Measurements from ENCODE around the gene PLCH1. TPM values are rescaled to one million over a fixed set of nuclear protein-coding genes. Genes with fewer than 3 reads are reported as not detected.

The PLCH1 gene
- total RNA-seq, 5 donors from 2014 or later (not counting 1 experiment from before 2014, with no cell fraction given) = 0.06 to 0.12 (median 0.09) TPM; not detected in 1

DNA sequence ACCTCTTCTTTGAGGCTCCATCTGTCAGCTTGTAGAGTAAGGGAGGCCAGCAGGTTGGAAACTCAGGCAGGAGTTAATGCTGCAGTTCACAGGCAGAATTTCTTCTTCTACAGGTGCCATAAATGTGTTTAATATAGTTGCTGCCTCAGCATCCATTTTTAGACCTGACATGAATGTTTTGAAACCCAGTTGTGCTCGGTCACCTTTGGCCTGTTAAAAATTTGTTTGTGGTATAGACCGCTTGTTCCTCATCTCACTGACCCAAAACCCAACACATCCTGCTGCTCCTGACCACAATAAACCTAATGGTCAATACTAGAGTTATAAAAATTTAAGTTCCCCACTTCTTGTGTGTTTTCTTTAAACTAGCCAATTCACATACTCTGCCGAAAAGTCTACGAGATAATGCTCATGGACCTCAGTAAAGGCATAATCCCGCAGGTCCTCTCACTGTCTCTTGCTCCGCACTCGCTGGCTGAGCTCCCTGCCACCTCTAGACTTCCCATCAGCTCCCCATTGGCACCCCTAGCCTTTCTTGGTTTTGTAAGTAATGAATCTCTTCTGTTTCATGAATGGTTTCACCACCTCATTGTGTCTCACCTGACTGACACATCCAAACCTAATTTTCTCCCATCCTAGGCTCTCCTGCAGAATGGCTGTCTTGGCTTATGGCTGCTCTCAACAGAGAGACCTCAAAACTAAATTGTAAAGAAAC, 312.9 kb downstream of the PLCH1 start:
- POLR2A ChIA-PET = no interaction called here
- 83% methylated on average over 2 of the region's 7 CpGs for WGBS (ENCODE audit: insufficient coverage)
- H3K4me1 Mint-ChIP-seq = no peaks in the 10 kb centered on the region

DNA sequence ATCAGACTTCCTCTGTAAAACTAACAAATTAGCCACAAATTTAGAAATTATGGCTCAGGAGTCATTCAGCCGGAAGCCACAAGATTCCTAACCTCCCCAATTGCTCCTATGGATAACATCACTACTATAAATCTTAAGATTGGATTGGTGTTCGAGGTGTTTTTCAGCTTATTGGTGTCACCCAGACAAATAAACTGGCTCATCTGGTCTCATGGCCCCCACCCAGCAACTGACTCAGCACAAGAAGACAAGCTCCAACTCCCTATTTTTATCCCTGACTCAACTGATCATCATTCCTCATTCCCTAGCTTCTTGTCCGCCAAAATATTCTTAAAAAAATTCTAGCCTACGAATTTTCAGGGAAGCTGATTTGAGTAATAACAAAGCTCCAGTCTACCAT, 316.3 kb downstream of the PLCH1 start:
- no peak for ATAC-seq (replicated peaks in 1 of 4)
- Histone ChIP-seq H3K4me3 (ENCODE audit: control insufficient read depth in 1 of 2, extremely low read depth in 1 of 2, low read length in 1 of 2) (no peak overlapping the region), H3K27me3 (replicated peaks in 1 of 2; ENCODE audit: control insufficient read depth in 2 of 2, extremely low read depth in 1 of 2, insufficient read depth in 2 of 2, low read length in 1 of 2) (no peaks in the 10 kb centered on the region), H3K36me3 (ENCODE audit: control insufficient read depth in 2 of 2, extremely low read depth in 1 of 2, insufficient read depth in 1 of 2, low read length in 1 of 2) (peaks cover 0 to 3% of the 10 kb centered on the region in 2 donors), H3K9me3 (peaks cover 4% of the 10 kb centered on the region), H3K4me1 (ENCODE audit: control insufficient read depth in 1 of 2, extremely low read depth in 1 of 2, insufficient read depth in 2 of 2, low read length in 2 of 2) (no peaks in the 10 kb centered on the region), H3K27ac (ENCODE audit: low read length) (no peak overlapping the region)
- ChIA-PET POLR2A (no interaction called here), CTCF (no interaction called here)
- Mint-ChIP-seq H3K27ac (no peak overlapping the region), H3K9me3 (peaks cover 5 to 16% (median 14%) of the 10 kb centered on the region in 3 donors), H3K36me3 (no peaks in the 10 kb centered on the region), H3K4me1 (no peaks in the 10 kb centered on the region), H3K4me3 (no peak overlapping the region), H3K27me3 (no peaks in the 10 kb centered on the region)
- 75% methylated on average over 2 of the region's 4 CpGs for WGBS (ENCODE audit: insufficient coverage)
- DNase-seq = no peak

More for the DNA sequence above, 312.9 kb downstream of the PLCH1 start:
- H3K27ac Mint-ChIP-seq = no peak overlapping the region
- Histone ChIP-seq H3K27me3 (replicated peaks in 1 of 2; ENCODE audit: control insufficient read depth in 2 of 2, extremely low read depth in 1 of 2, insufficient read depth in 2 of 2, low read length in 1 of 2) (no peaks in the 10 kb centered on the region), H3K4me3 (ENCODE audit: control insufficient read depth in 1 of 2, extremely low read depth in 1 of 2, low read length in 1 of 2) (no peak overlapping the region), H3K4me1 (ENCODE audit: control insufficient read depth in 1 of 2, extremely low read depth in 1 of 2, insufficient read depth in 2 of 2, low read length in 2 of 2) (no peaks in the 10 kb centered on the region), H3K36me3 (ENCODE audit: control insufficient read depth in 2 of 2, extremely low read depth in 1 of 2, insufficient read depth in 1 of 2, low read length in 1 of 2) (no peaks in the 10 kb centered on the region), H3K9me3 (peaks cover 4% of the 10 kb centered on the region), H3K27ac (ENCODE audit: low read length) (no peak overlapping the region)
- H3K27me3 Mint-ChIP-seq = peaks cover 0 to 8% of the 10 kb centered on the region in 2 donors
- no peak overlapping the region for H3K4me3 Mint-ChIP-seq
- DNase-seq (no peak), ATAC-seq (replicated peaks in 1 of 4) (no peak)
- H3K36me3 Mint-ChIP-seq = no peaks in the 10 kb centered on the region
- H3K9me3 Mint-ChIP-seq = peaks cover 5 to 11% (median 7%) of the 10 kb centered on the region in 3 donors
- CTCF ChIA-PET = no interaction called here

DNA sequence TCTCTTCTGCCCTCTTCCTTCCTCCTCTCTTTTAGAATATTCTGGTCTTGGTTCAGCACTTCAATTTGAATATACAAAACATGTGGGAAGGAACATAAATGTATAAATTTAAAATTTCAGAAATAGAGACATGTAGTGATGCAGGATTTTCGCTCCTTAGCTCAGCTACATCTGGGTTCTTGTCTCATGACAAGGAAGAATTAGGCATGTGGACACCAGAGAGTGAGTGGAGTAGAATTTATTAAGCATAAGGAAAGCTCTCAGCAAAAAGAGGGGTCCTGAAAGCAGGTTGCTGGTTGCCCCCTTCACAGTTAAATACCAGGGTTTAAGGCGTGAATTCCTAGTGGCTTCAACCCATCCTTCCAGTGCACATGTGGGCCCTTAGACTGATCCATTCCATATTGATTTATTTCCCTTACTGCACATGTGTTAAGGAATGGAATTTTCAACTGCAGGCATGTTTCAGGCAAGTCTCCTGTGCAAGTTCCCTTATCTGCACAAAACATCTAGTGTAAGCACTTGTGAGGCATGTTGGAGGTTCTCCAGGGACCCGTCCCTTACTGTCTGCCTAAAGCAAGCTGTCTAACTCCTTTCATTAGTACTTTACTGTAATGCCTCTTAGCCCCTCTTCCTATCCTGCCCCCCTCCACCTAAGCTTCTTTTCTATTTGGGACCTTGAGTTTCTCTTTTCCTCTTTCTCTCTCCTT, 318.2 kb downstream of the PLCH1 start:
- DNase-seq = no peak

DNA sequence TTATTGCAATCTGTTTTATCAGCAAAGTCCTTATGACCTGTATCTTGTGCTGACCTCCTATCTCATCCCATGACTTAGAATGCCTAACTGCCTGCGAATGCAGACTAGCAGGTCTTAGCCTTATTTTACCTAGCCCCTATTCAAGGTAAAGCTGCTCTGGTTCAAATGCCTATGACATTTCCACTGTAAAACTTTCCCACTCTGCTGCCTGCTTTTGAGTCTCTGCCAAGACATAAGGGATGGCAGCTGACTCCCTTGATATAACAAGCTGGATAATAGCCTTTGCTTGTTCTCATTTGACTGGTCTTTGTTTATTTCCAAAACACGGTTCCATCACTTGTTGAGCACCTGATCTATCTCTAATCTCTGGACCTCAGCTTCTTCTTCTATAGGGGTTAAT, 319.5 kb downstream of the PLCH1 start:
- no peak overlapping the region for H3K4me3 ChIP-seq (ENCODE audit: control insufficient read depth in 1 of 2, extremely low read depth in 1 of 2, low read length in 1 of 2)
- DNase-seq = no peak
- H3K4me1 ChIP-seq (ENCODE audit: control insufficient read depth in 1 of 2, extremely low read depth in 1 of 2, insufficient read depth in 2 of 2, low read length in 2 of 2) = peaks cover 0 to 2% of the 10 kb centered on the region in 2 experiments
- peaks cover 0 to 5% (median 2%) of the 10 kb centered on the region in 3 donors for H3K4me1 Mint-ChIP-seq
- H3K36me3 Mint-ChIP-seq = no peaks in the 10 kb centered on the region
- CTCF ChIA-PET = no interaction called here
- no peak overlapping the region for H3K27ac ChIP-seq (ENCODE audit: low read length)
- H3K27me3 Mint-ChIP-seq = peaks cover 0 to 5% of the 10 kb centered on the region in 2 donors
- ATAC-seq (replicated peaks in 1 of 4) = no peak
- H3K9me3 Mint-ChIP-seq = peaks cover 5 to 16% (median 14%) of the 10 kb centered on the region in 3 donors
- H3K36me3 ChIP-seq (ENCODE audit: control insufficient read depth in 2 of 2, extremely low read depth in 1 of 2, insufficient read depth in 1 of 2, low read length in 1 of 2) = peaks cover 0 to 3% of the 10 kb centered on the region in 2 donors
- H3K27ac Mint-ChIP-seq = no peak overlapping the region
- 86% methylated on average over 1 of the region's 2 CpGs for WGBS (ENCODE audit: insufficient coverage)
- peaks cover 4% of the 10 kb centered on the region for H3K9me3 ChIP-seq
- no peaks in the 10 kb centered on the region for H3K27me3 ChIP-seq (replicated peaks in 1 of 2; ENCODE audit: control insufficient read depth in 2 of 2, extremely low read depth in 1 of 2, insufficient read depth in 2 of 2, low read length in 1 of 2)
- POLR2A ChIA-PET = no interaction called here
- no peak overlapping the region for H3K4me3 Mint-ChIP-seq

More for the DNA sequence above, 318.2 kb downstream of the PLCH1 start:
- Histone ChIP-seq H3K36me3 (ENCODE audit: control insufficient read depth in 2 of 2, extremely low read depth in 1 of 2, insufficient read depth in 1 of 2, low read length in 1 of 2) (peaks cover 0 to 3% of the 10 kb centered on the region in 2 donors), H3K9me3 (peaks cover 4% of the 10 kb centered on the region), H3K4me3 (ENCODE audit: control insufficient read depth in 1 of 2, extremely low read depth in 1 of 2, low read length in 1 of 2) (no peak overlapping the region), H3K27me3 (replicated peaks in 1 of 2; ENCODE audit: control insufficient read depth in 2 of 2, extremely low read depth in 1 of 2, insufficient read depth in 2 of 2, low read length in 1 of 2) (no peaks in the 10 kb centered on the region), H3K27ac (ENCODE audit: low read length) (no peak overlapping the region), H3K4me1 (ENCODE audit: control insufficient read depth in 1 of 2, extremely low read depth in 1 of 2, insufficient read depth in 2 of 2, low read length in 2 of 2) (peaks cover 0 to 2% of the 10 kb centered on the region in 2 experiments)
- peaks cover 0 to 5% (median 2%) of the 10 kb centered on the region in 3 donors for H3K4me1 Mint-ChIP-seq
- no peak overlapping the region for H3K27ac Mint-ChIP-seq
- ATAC-seq (replicated peaks in 1 of 4) = no peak
- H3K36me3 Mint-ChIP-seq = no peaks in the 10 kb centered on the region
- peaks cover 0 to 1% of the 10 kb centered on the region in 2 donors for H3K27me3 Mint-ChIP-seq
- H3K9me3 Mint-ChIP-seq = peaks cover 5 to 16% (median 14%) of the 10 kb centered on the region in 3 donors
- WGBS (ENCODE audit: insufficient coverage) = no CpG with 5 or more reads among the region's 3 CpGs
- CTCF ChIA-PET = no interaction called here
- no peak overlapping the region for H3K4me3 Mint-ChIP-seq
- POLR2A ChIA-PET = no interaction called here

DNA sequence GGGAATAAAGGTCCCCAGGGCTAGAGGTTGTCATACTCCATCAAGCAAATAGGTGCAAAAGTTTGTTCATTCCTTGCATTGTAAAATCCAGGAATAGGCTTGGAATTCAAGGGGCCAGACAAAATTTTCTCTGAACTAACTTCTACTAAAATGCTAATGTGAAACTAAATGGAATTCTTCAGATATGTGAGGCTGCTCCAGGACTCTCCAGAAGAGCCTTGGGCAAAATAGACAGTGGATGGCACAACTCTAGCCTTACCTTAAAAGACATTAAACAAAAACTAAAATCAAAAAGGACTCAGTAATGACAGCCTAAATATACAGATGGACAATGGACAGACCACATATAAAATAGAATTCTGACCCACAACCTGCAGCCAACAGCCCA, 320.6 kb downstream of the PLCH1 start:
- Histone ChIP-seq H3K36me3 (ENCODE audit: control insufficient read depth in 2 of 2, extremely low read depth in 1 of 2, insufficient read depth in 1 of 2, low read length in 1 of 2) (peaks cover 0 to 3% of the 10 kb centered on the region in 2 donors), H3K9me3 (peaks cover 4% of the 10 kb centered on the region), H3K4me3 (ENCODE audit: control insufficient read depth in 1 of 2, extremely low read depth in 1 of 2, low read length in 1 of 2) (no peak overlapping the region), H3K4me1 (ENCODE audit: control insufficient read depth in 1 of 2, extremely low read depth in 1 of 2, insufficient read depth in 2 of 2, low read length in 2 of 2) (peaks cover 0 to 2% of the 10 kb centered on the region in 2 experiments), H3K27ac (ENCODE audit: low read length) (no peak overlapping the region), H3K27me3 (replicated peaks in 1 of 2; ENCODE audit: control insufficient read depth in 2 of 2, extremely low read depth in 1 of 2, insufficient read depth in 2 of 2, low read length in 1 of 2) (no peaks in the 10 kb centered on the region)
- ChIA-PET CTCF (no interaction called here), POLR2A (no interaction called here)
- Mint-ChIP-seq H3K27me3 (peaks cover 0 to 5% of the 10 kb centered on the region in 2 donors), H3K36me3 (no peaks in the 10 kb centered on the region), H3K27ac (no peak overlapping the region), H3K4me1 (peaks cover 0 to 5% (median 2%) of the 10 kb centered on the region in 3 donors), H3K4me3 (no peak overlapping the region), H3K9me3 (peaks cover 5 to 16% (median 10%) of the 10 kb centered on the region in 3 donors)
- ATAC-seq (replicated peaks in 1 of 4) (no peak), DNase-seq (no peak)

DNA sequence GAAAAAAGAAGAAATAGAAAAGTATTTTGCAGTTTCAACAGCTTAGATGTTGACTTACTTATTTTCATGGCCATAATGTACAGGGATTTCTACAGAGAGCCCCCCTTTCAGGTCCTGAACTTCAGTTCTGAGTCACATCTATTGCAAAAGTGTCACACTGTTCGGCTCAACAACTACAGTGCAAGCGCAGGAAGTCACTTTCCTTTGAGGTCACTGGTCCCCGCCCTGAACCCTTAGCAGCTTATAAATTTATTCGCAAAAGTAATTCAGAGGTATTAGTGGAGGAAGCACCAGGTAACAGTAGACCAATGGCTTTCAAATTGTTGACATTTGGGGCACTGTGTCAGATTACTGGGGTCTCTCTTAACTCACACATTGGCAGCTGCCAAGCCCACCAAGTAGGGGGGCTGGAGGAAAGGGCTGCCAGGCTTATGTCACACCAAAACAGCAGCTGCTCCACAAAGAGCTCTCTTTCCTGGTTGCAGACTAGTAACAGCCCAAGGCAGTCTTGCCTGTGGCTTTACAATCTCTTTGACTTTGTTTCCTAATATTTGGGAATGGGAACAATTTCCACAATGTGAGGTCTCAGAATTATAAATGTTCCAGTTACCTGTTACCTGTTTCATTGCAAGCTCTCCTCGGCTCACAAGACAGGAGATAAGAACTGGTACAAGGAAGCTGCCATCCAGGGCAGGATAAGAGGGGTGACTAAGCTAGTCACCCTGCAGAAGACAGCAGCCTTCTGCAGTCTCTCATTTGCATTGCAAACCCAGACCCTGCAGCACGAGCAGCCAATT, 321.1 kb downstream of the PLCH1 start:
- Mint-ChIP-seq H3K27ac (no peak overlapping the region), H3K36me3 (no peaks in the 10 kb centered on the region), H3K4me1 (peaks cover 0 to 5% (median 2%) of the 10 kb centered on the region in 3 donors), H3K27me3 (peaks cover 1 to 5% of the 10 kb centered on the region in 2 donors), H3K9me3 (peaks cover 4 to 14% (median 7%) of the 10 kb centered on the region in 3 donors), H3K4me3 (no peak overlapping the region)
- Histone ChIP-seq H3K9me3 (no peaks in the 10 kb centered on the region), H3K27me3 (replicated peaks in 1 of 2; ENCODE audit: control insufficient read depth in 2 of 2, extremely low read depth in 1 of 2, insufficient read depth in 2 of 2, low read length in 1 of 2) (no peaks in the 10 kb centered on the region), H3K36me3 (ENCODE audit: control insufficient read depth in 2 of 2, extremely low read depth in 1 of 2, insufficient read depth in 1 of 2, low read length in 1 of 2) (peaks cover 0 to 3% of the 10 kb centered on the region in 2 donors), H3K27ac (ENCODE audit: low read length) (no peak overlapping the region), H3K4me1 (ENCODE audit: control insufficient read depth in 1 of 2, extremely low read depth in 1 of 2, insufficient read depth in 2 of 2, low read length in 2 of 2) (peaks cover 0 to 2% of the 10 kb centered on the region in 2 experiments), H3K4me3 (ENCODE audit: control insufficient read depth in 1 of 2, extremely low read depth in 1 of 2, low read length in 1 of 2) (peak overlapping the region in 1 of 2 donors; percentile 23)
- ChIA-PET POLR2A (no interaction called here), CTCF (no interaction called here)
- DNase-seq = no peak
- ATAC-seq (replicated peaks in 1 of 4) = peak in 1 of 4 experiments; percentile 29
- 50% methylated on average over 2 of the region's 6 CpGs for WGBS (ENCODE audit: insufficient coverage)
